IPS DF 4.7 (cell line): Measurements from ENCODE around the gene CUTA.
A peak's percentile ranks its signal among the peaks of the same experiment; 100 is the strongest.
"Not testable (repeated sequence)": the region's sequence is repeated elsewhere in the genome, so short reads cannot be mapped to it uniquely, and the experiment has no call there.

Experiments
- DNase-seq: peaks from one replicate; pipeline ENCODE4 v3.0.0-alpha.2; 2013; ENCODE audit warnings: low spot score; ENCODE audit errors: extremely low read depth

Gene CUTA

GRCh38 chr6:33407132-33407718 is 10.7 kb downstream of the CUTA start:
- no peak for DNase-seq

- no peak for DNase-seq
Measured at GRCh38 chr6:33406126-33406525, 11.8 kb downstream of the CUTA start.

- no peak for DNase-seq
Measured at GRCh38 chr6:33405386-33405940, 12.4 kb downstream of the CUTA start.

GRCh38 chr6:33404884-33405283 is 13.0 kb downstream of the CUTA start:
- DNase-seq = no peak

GRCh38 chr6:33399881-33400280 is 18.0 kb downstream of the CUTA start:
- DNase-seq = not testable (repeated sequence)

GRCh38 chr6:33398601-33399000 is 19.3 kb downstream of the CUTA start:
- not testable (repeated sequence) for DNase-seq

- no peak for DNase-seq
Measured at GRCh38 chr6:33397541-33397940, 20.4 kb downstream of the CUTA start.

GRCh38 chr6:33392979-33393378 is 24.9 kb downstream of the CUTA start:
- no peak for DNase-seq

- no peak for DNase-seq
Measured at GRCh38 chr6:33392595-33392948, 25.3 kb downstream of the CUTA start.

- no peak for DNase-seq
Measured at GRCh38 chr6:33391922-33392594, 25.8 kb downstream of the CUTA start.

GRCh38 chr6:33391278-33391921 is 26.5 kb downstream of the CUTA start, which contains the start of gene KIFC1:
Gene KIFC1, plus strand, starts transcription at chr6:33391823. Its CDS starts 163 bp downstream, at chr6:33391986.
- peak; percentile 98 for DNase-seq

GRCh38 chr6:33390767-33391277 is 27.1 kb downstream of the CUTA start:
- DNase-seq = no peak

- DNase-seq = no peak
Measured at GRCh38 chr6:33390173-33390572, 27.7 kb downstream of the CUTA start.

GRCh38 chr6:33384581-33385020 is 33.3 kb downstream of the CUTA start:
- DNase-seq = no peak

- DNase-seq = no peak
Measured at GRCh38 chr6:33383427-33384185, 34.3 kb downstream of the CUTA start.

GRCh38 chr6:33380272-33380981 is 37.5 kb downstream of the CUTA start:
- no peak for DNase-seq

GRCh38 chr6:33379184-33379583 is 38.7 kb downstream of the CUTA start:
- not testable (repeated sequence) for DNase-seq

- DNase-seq = no peak
Measured at GRCh38 chr6:33377171-33377570, 40.7 kb downstream of the CUTA start.

GRCh38 chr6:33375143-33375671 is 42.7 kb downstream of the CUTA start:
- DNase-seq = no peak
